Fibroblast of lung (primary cell): ENCODE measurements around the gene NET1. TPM values are rescaled to one million over a fixed set of nuclear protein-coding genes. Genes with fewer than 3 reads are reported as not detected.

Experiments
- DNase-seq, 2 donors: peaks; one replicate each; pipeline versions ENCODE4 v3.0.0 to v3.0.0-alpha.2; 2010; ENCODE audit warnings: low read depth in 2 of 2
- H2AFZ ChIP-seq: 2 replicates; pipeline ENCODE4 v1.5.1; 2012; ENCODE audit warnings: low read length, control low read depth, inconsistent platforms
- H3K27ac ChIP-seq: 2 replicates; pipeline ENCODE4 v1.5.1; 2011; ENCODE audit warnings: low read length, control low read depth; ENCODE audit not compliant: insufficient read depth
- H3K27me3 ChIP-seq: 2 replicates; pipeline ENCODE4 v1.5.1; 2011; ENCODE audit warnings: mild to moderate bottlenecking, low read length; ENCODE audit not compliant: control insufficient read depth, insufficient read depth
- H3K36me3 ChIP-seq: 2 replicates; pipeline ENCODE4 v1.5.1; 2011; ENCODE audit warnings: low read length; ENCODE audit not compliant: control insufficient read depth, insufficient read depth
- H3K4me1 ChIP-seq: 2 replicates; pipeline ENCODE4 v1.5.1; 2011; ENCODE audit warnings: low read length; ENCODE audit not compliant: control insufficient read depth, insufficient read depth; ENCODE audit errors: extremely low read depth
- H3K4me2 ChIP-seq: 2 replicates; pipeline ENCODE4 v1.5.1; 2011; ENCODE audit warnings: low read length, control low read depth; ENCODE audit not compliant: insufficient read depth; ENCODE audit errors: extremely low read depth
- H3K4me3 ChIP-seq, 4 experiments: fragments of 200-600 bp in 1 of 4; sonication (generic) in 1 of 4; replicated peaks in 1 of 4; 2 replicates each; pipeline ENCODE4 v1.5.1; 2011 to 2016; ENCODE audit warnings: low read length in 4 of 4, low read depth in 3 of 4, mild to moderate bottlenecking in 3 of 4, control low read depth in 2 of 4, inconsistent platforms in 1 of 4, mixed read lengths in 1 of 4; ENCODE audit not compliant: insufficient read depth in 1 of 4; ENCODE audit errors: control extremely low read depth in 1 of 4
- H3K79me2 ChIP-seq: 2 replicates; pipeline ENCODE4 v1.5.1; 2012; ENCODE audit warnings: mild to moderate bottlenecking, low read length, inconsistent platforms; ENCODE audit not compliant: control insufficient read depth, insufficient read depth
- H3K9ac ChIP-seq: 2 replicates; pipeline ENCODE4 v1.5.1; 2011; ENCODE audit warnings: mild to moderate bottlenecking, low read length, control low read depth; ENCODE audit not compliant: insufficient read depth
- H3K9me3 ChIP-seq: 2 replicates; pipeline ENCODE4 v1.5.1; 2012; ENCODE audit warnings: low read depth, low read length; ENCODE audit not compliant: control insufficient read depth, insufficient read depth
- H4K20me1 ChIP-seq: 2 replicates; pipeline ENCODE4 v1.5.1; 2011; ENCODE audit warnings: low read length; ENCODE audit not compliant: control insufficient read depth, insufficient read depth; ENCODE audit errors: extremely low read depth
- EZH2 ChIP-seq: IDR thresholded peaks from 2 replicates; pipeline ENCODE4 v1.5.1; 2012; ENCODE audit warnings: low read length, control low read depth, mild to moderate bottlenecking; ENCODE audit errors: missing control alignments
- polyA plus RNA-seq, 2 donors: library from polyadenylated mRNA; depleted of rRNA in 1 of 2; stranded (reverse) in 1 of 2; unstranded in 1 of 2; fragments of >200 nt; gene quantifications; 2 replicates each; pipeline ENCODE4 v1.2.1, GENCODE V29; 2011 to 2012; ENCODE audit warnings: missing spikeins in 1 of 2
- total RNA-seq: library from RNA; depleted of rRNA; stranded (reverse); fragments of >200 nt; gene quantifications from 2 replicates; pipeline ENCODE4 v1.2.1, GENCODE V29; 2014
- TF ChIP-seq, protein P1 (sequence below), 2 donors: IDR thresholded peaks in 1 of 2; conservative IDR thresholded peaks in 1 of 2; 1 replicate in 1 of 2; 2 replicates in 1 of 2; pipeline ENCODE4 v1.5.1; 2011 to 2012; ENCODE audit warnings: low read length in 2 of 2, control low read depth in 1 of 2, inconsistent platforms in 1 of 2, low read depth in 1 of 2, mild to moderate bottlenecking in 1 of 2

The NET1 gene
- total and polyA plus RNA-seq, 2 donors (not counting 1 experiment from before 2014, with no cell fraction given): 7.2 to 45.4 TPM

DNA sequence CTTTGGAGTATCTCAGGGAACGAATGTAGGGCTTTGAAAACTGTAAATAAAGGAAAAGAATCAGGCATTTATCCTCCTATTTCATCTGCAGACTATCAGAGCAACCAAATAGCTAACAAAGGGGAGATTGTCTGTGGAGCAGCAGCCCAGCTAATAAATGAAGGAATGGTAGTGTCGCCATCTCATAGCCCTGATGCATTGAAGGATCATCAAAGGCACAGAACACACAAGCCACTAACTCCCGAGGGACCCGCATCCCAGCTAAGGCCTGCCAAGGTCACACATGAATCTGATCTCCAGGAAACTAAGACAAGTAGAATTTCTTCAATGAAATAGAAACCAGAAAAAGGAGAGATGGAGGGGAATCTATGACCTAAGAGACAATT lies 48.8 kb downstream of the NET1 start:
- TF ChIP-seq EZH2: no peak
- TF ChIP-seq, protein P1, sequence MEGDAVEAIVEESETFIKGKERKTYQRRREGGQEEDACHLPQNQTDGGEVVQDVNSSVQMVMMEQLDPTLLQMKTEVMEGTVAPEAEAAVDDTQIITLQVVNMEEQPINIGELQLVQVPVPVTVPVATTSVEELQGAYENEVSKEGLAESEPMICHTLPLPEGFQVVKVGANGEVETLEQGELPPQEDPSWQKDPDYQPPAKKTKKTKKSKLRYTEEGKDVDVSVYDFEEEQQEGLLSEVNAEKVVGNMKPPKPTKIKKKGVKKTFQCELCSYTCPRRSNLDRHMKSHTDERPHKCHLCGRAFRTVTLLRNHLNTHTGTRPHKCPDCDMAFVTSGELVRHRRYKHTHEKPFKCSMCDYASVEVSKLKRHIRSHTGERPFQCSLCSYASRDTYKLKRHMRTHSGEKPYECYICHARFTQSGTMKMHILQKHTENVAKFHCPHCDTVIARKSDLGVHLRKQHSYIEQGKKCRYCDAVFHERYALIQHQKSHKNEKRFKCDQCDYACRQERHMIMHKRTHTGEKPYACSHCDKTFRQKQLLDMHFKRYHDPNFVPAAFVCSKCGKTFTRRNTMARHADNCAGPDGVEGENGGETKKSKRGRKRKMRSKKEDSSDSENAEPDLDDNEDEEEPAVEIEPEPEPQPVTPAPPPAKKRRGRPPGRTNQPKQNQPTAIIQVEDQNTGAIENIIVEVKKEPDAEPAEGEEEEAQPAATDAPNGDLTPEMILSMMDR (conservative IDR thresholded peaks at IDR 0.05 in 1 of 2, IDR thresholded peaks at IDR 0.05 in 1 of 2; ENCODE audit: low read depth in 1 of 2, low read length in 2 of 2): no peak

DNA sequence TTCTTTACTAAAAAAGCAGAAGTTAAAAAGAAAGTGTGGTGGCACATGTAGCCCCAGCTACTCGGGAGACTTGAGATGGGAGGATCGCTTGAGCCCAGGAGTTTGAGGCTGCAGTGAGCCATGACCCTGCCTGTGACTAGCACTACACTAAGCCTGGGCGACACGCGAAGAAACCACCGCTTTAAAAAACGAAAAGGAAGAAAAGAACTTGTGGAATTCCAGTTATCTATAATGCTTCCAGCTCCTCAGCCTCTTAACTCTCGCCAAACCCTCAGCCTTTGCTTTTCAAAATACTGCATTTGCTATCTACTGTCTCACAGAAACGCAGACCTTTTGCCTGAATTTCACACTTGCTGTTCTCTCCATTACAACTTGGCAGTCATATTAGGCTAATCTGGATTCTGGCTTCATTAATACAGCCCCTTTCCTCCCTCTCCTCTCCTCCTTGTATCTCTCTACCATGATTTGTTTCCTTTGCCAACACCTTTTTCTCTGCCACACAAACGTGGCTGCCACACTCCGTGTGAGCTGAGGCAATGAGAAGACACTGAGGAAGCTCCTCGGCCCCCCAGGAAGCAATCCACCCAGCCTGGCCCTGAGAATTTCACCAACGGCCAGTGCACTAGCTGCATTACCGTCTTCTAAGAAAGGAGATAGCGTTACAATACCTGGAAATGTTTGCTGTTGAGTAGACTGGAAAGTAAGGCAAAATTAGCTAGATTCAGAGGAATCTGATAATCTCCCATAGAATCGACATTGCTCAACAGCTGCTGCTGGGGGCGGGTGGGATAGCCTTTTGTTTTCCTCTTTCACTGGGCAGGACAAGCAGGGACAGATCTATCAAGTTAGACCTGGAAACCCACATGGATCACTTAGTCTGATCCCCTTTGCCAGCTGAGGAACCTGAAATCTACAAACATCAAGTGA lies 49.8 kb downstream of the NET1 start:
- peak overlapping the region in 2 of 4 experiments; percentile 10 to 15 for H3K4me3 ChIP-seq
- no peak overlapping the region for H3K9ac ChIP-seq
- H3K27me3 ChIP-seq: no peaks in the 10 kb centered on the region
- no peaks in the 10 kb centered on the region for H4K20me1 ChIP-seq
- peak overlapping the region; percentile 48 for H2AFZ ChIP-seq
- DNase-seq: peak in 1 of 2 donors; percentile 66
- H3K4me2 ChIP-seq: peak overlapping the region; percentile 69
- TF ChIP-seq, protein P1 (conservative IDR thresholded peaks at IDR 0.05 in 1 of 2, IDR thresholded peaks at IDR 0.05 in 1 of 2; ENCODE audit: low read depth in 1 of 2, low read length in 2 of 2): no peak
- no peak for TF ChIP-seq EZH2
- H3K36me3 ChIP-seq: no peaks in the 10 kb centered on the region
- H3K4me1 ChIP-seq: peaks cover 6% of the 10 kb centered on the region
- no peaks in the 10 kb centered on the region for H3K9me3 ChIP-seq
- H3K27ac ChIP-seq: peak overlapping the region; percentile 29
- no peaks in the 10 kb centered on the region for H3K79me2 ChIP-seq

More for the DNA sequence above, 48.8 kb downstream of the NET1 start:
- Histone ChIP-seq H3K4me1 (peaks cover 6% of the 10 kb centered on the region), H3K9ac (no peak overlapping the region), H3K36me3 (no peaks in the 10 kb centered on the region), H3K4me2 (peak overlapping the region; percentile 61), H3K27ac (no peak overlapping the region), H3K27me3 (no peaks in the 10 kb centered on the region), H2AFZ (no peak overlapping the region), H3K4me3 (no peak overlapping the region), H3K9me3 (no peaks in the 10 kb centered on the region), H4K20me1 (no peaks in the 10 kb centered on the region), H3K79me2 (no peaks in the 10 kb centered on the region)
- DNase-seq: no peak

DNA sequence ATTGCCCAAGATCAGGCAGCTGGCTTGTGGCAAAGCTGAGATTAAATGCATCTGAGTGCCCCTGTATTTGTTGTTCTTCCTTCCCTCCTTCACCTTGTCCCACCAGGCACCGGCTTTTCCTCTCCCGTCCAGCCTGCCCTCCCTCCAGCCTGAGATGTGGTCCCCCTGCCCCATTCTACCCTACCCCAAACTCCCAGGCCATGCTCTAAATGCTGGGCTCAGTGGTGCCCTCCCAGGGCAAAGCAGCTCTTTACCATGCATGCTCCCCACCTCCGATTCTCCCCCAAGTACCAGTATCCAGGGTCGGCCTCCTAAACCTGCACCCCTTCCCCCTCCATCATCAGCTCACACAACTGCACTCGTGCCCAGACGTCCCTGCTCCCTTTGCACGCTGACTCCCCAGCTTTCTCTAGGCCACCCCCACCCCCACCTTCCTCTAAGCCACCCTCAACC lies 50.5 kb downstream of the NET1 start:
- Histone ChIP-seq H4K20me1 (no peaks in the 10 kb centered on the region), H3K4me2 (no peak overlapping the region), H3K79me2 (no peaks in the 10 kb centered on the region), H3K27ac (no peak overlapping the region), H3K4me1 (peaks cover 6% of the 10 kb centered on the region), H3K27me3 (no peaks in the 10 kb centered on the region), H3K4me3 (no peak overlapping the region), H3K36me3 (no peaks in the 10 kb centered on the region), H3K9ac (no peak overlapping the region), H3K9me3 (no peaks in the 10 kb centered on the region), H2AFZ (no peak overlapping the region)
- TF ChIP-seq, protein P1 (conservative IDR thresholded peaks at IDR 0.05 in 1 of 2, IDR thresholded peaks at IDR 0.05 in 1 of 2; ENCODE audit: low read depth in 1 of 2, low read length in 2 of 2): no peak
- no peak for DNase-seq
